ENCODE measurements around the gene ALPG.

The ALPG gene

GRCh38 chr2:232457121-232458011, 50.7 kb downstream of the ALPG start:
- H3K4me3 ChIP-seq (ENCODE audit: low read length) = no peak overlapping the region
- no peak for TF ChIP-seq CTCF (IDR thresholded peaks at IDR 0.05; ENCODE audit: insufficient read depth, low read depth, low read length, missing control alignments)
- DNase-seq (ENCODE audit: low read depth) = no peak

- no peak overlapping the region for H3K4me3 ChIP-seq (ENCODE audit: low read length)
- no peak for DNase-seq (ENCODE audit: low read depth)
- TF ChIP-seq CTCF (IDR thresholded peaks at IDR 0.05; ENCODE audit: insufficient read depth, low read depth, low read length, missing control alignments) = no peak
Observed at GRCh38 chr2:232458051-232458660, 51.5 kb downstream of the ALPG start.

- no peak for TF ChIP-seq CTCF (IDR thresholded peaks at IDR 0.05; ENCODE audit: insufficient read depth, low read depth, low read length, missing control alignments)
- DNase-seq (ENCODE audit: low read depth) = no peak
- H3K4me3 ChIP-seq (ENCODE audit: low read length) = no peak overlapping the region
Observed at GRCh38 chr2:232458661-232459418, 52.2 kb downstream of the ALPG start.

GRCh38 chr2:232459419-232460035, 52.9 kb downstream of the ALPG start:
- H3K4me3 ChIP-seq (ENCODE audit: low read length) = no peak overlapping the region
- no peak for DNase-seq (ENCODE audit: low read depth)
- TF ChIP-seq CTCF (IDR thresholded peaks at IDR 0.05; ENCODE audit: insufficient read depth, low read depth, low read length, missing control alignments) = no peak

- no peak for TF ChIP-seq CTCF (IDR thresholded peaks at IDR 0.05; ENCODE audit: insufficient read depth, low read depth, low read length, missing control alignments)
- no peak for DNase-seq (ENCODE audit: low read depth)
Observed at GRCh38 chr2:232460171-232460570, 53.5 kb downstream of the ALPG start.

More at GRCh38 chr2:232460171-232460570, 53.5 kb downstream of the ALPG start:
- H3K4me3 ChIP-seq (ENCODE audit: low read length) = no peak overlapping the region

Measured in epithelial cell of esophagus (primary cell).